Left lung (tissue), 10 donors: Measurements from ENCODE around the gene UPF1. TPM values are rescaled to one million over a fixed set of nuclear protein-coding genes. Genes with fewer than 3 reads are reported as not detected.
"Not testable (repeated sequence)": the region's sequence is repeated elsewhere in the genome, so short reads cannot be mapped to it uniquely, and the experiment has no call there.

Experiments
- ATAC-seq: fragments of 200-7000 bp; cut with Tn5 transposase; one replicate; pipeline ENCODE4 v1.9.1; 2020; ENCODE audit warnings: moderate library complexity
- DNase-seq, 4 donors: peaks; one replicate each; pipeline ENCODE4 v3.0.0-alpha.2; 2013 to 2020
- H3K27ac ChIP-seq, 2 donors: fragments of 200-600 bp; sonication (generic) in 1 of 2; one replicate each; pipeline versions ENCODE4 v1.5.0 to v1.8.0; 2020 to 2021
- H3K27me3 ChIP-seq, 2 donors: fragments of 200-600 bp; sonication (generic) in 1 of 2; one replicate each; pipeline versions ENCODE4 v1.5.0 to v1.8.0; 2020 to 2021
- H3K36me3 ChIP-seq, 2 donors: fragments of 200-600 bp; sonication (generic) in 1 of 2; one replicate each; pipeline versions ENCODE4 v1.5.0 to v1.8.0; 2020 to 2021
- H3K4me1 ChIP-seq, 2 donors: fragments of 200-600 bp; one replicate each; pipeline ENCODE4 v1.8.0; 2021
- H3K4me3 ChIP-seq, 2 donors: fragments of 200-600 bp; sonication (generic) in 1 of 2; one replicate each; pipeline versions ENCODE4 v1.5.0 to v1.8.0; 2020 to 2021; ENCODE audit warnings: mild to moderate bottlenecking in 1 of 2
- H3K9me3 ChIP-seq, 2 donors: fragments of 200-600 bp; sonication (generic) in 1 of 2; one replicate each; pipeline versions ENCODE4 v1.5.0 to v1.8.0; 2020 to 2021
- CTCF ChIP-seq, 2 donors: fragments of 200-600 bp; sonication (generic) in 1 of 2; IDR thresholded peaks; one replicate each; pipeline versions ENCODE4 v1.5.0 to v1.8.0; 2021; ENCODE audit warnings: antibody characterized with exemption in 2 of 2
- intact Hi-C, 2 donors: fragments of 100-400 bp; cut with DNase I; formaldehyde crosslinking; loops; one replicate each; pipeline versions ENCODE4 v1.11.2 to v1.14.2; 2022
- polyA plus RNA-seq, 6 donors: library from polyadenylated mRNA; unstranded; fragments of 120-200 nt; gene quantifications; one replicate each; pipeline ENCODE4 v1.2.1, GENCODE V29; 2013; ENCODE audit not compliant: insufficient read length in 6 of 6
- total RNA-seq, 2 donors: library from RNA; stranded (reverse); fragmentation: NEBNext Ultra II Directional; extraction: Animal tissue kit (Norgen Biotek cat#: 25700); gene quantifications; one replicate each; pipeline ENCODE4 v1.2.1, GENCODE V29; 2021
- donor health status: DM: no; HTN: yes; CAD: no.
- donor health status: DM: no; HTN: no; CAD: no.

The UPF1 gene
- total and polyA plus RNA-seq, 8 donors, result 49.1 to 80.9 (median 55.3) TPM

GRCh38 chr19:18913466-18913865 is 81.7 kb downstream of the UPF1 start:
- peaks cover 10 to 30% of the 10 kb centered on the region in 2 donors for H3K4me1 ChIP-seq
- no peak overlapping the region for H3K4me3 ChIP-seq
- H3K27ac ChIP-seq, result no peak overlapping the region
- intact Hi-C loops, result no loop called here
- H3K9me3 ChIP-seq, result no peaks in the 10 kb centered on the region
- no peak for DNase-seq
- no peaks in the 10 kb centered on the region for H3K27me3 ChIP-seq
- peaks cover 0 to 81% of the 10 kb centered on the region in 2 donors for H3K36me3 ChIP-seq
- no peak for TF ChIP-seq CTCF (IDR thresholded peaks at IDR 0.05)
- ATAC-seq, result no peak

GRCh38 chr19:18915639-18916038 is 83.9 kb downstream of the UPF1 start:
- H3K36me3 ChIP-seq, result peaks cover 0 to 60% of the 10 kb centered on the region in 2 donors
- H3K27ac ChIP-seq, result no peak overlapping the region
- no peaks in the 10 kb centered on the region for H3K27me3 ChIP-seq
- ATAC-seq (no peak), DNase-seq (no peak)
- peaks cover 20 to 43% of the 10 kb centered on the region in 2 donors for H3K4me1 ChIP-seq
- no peak overlapping the region for H3K4me3 ChIP-seq
- TF ChIP-seq CTCF (IDR thresholded peaks at IDR 0.05), result no peak
- no peaks in the 10 kb centered on the region for H3K9me3 ChIP-seq
- intact Hi-C loops, result no loop called here

GRCh38 chr19:18917593-18917992 is 85.8 kb downstream of the UPF1 start:
- Histone ChIP-seq H3K4me1 (peaks cover 20 to 52% of the 10 kb centered on the region in 2 donors), H3K4me3 (peak overlapping the region in 1 of 2 donors; percentile 94), H3K36me3 (peaks cover 0 to 54% of the 10 kb centered on the region in 2 donors)
- H3K27ac ChIP-seq, DNase-seq, H3K27me3 ChIP-seq, ATAC-seq, H3K9me3 ChIP-seq, intact Hi-C loops: not testable (repeated sequence)

Other genes starting within 250 kb of the UPF1 start
- 10 to 100 TPM; 51.7 to 52.1 TPM for gene REX1BD, start 243.2 kb upstream of the UPF1 start, total RNA-seq
- gene REX1BD, start 243.2 kb upstream of the UPF1 start, polyA plus RNA-seq, result 10 to 100 TPM; 20.4 to 42.9 (median 27.6) TPM
- gene CRLF1, start 225.2 kb upstream of the UPF1 start, total RNA-seq, result 10 to 100 TPM; 22.5 to 44.7 TPM
- 100 to 1,000 TPM; 210 to 328 (median 252) TPM for gene CRLF1, start 225.2 kb upstream of the UPF1 start, polyA plus RNA-seq
- gene TMEM59L, start 219.1 kb upstream of the UPF1 start, total RNA-seq, result 1 to 10 TPM; 1.6 to 4.9 TPM
- gene TMEM59L, start 219.1 kb upstream of the UPF1 start, polyA plus RNA-seq, result 10 to 100 TPM; 31.8 to 41.9 (median 34.8) TPM
- 10 to 100 TPM in 1 of 2 donors, 1 to 10 TPM in 1; 9.0 to 10.4 TPM for gene KLHL26, start 194.9 kb upstream of the UPF1 start, total RNA-seq
- 1 to 10 TPM; 4.3 to 7.1 (median 5.9) TPM for gene KLHL26, start 194.9 kb upstream of the UPF1 start, polyA plus RNA-seq
- 10 to 100 TPM; 11.3 to 13.8 TPM for gene CRTC1, start 148.3 kb upstream of the UPF1 start, total RNA-seq
- 10 to 100 TPM; 13.8 to 23.9 (median 16.5) TPM for gene CRTC1, start 148.3 kb upstream of the UPF1 start, polyA plus RNA-seq
- gene COMP, start 40.7 kb upstream of the UPF1 start, total RNA-seq, result 10 to 100 TPM in 1 of 2 donors, 1 to 10 TPM in 1; 1.9 to 47.7 TPM
- under 1 TPM in 3 of 6 donors, not detected in 3; 0.23 to 0.26 (median 0.24) TPM for gene COMP, start 40.7 kb upstream of the UPF1 start, polyA plus RNA-seq
- gene CERS1, start 64.2 kb downstream of the UPF1 start, total RNA-seq, result under 1 TPM; 0.20 to 0.24 TPM
- gene CERS1, start 64.2 kb downstream of the UPF1 start, polyA plus RNA-seq, result 1 to 10 TPM; 3.2 to 4.0 (median 3.6) TPM
- 100 to 1,000 TPM; 196 to 226 TPM for gene COPE, start 87.4 kb downstream of the UPF1 start, total RNA-seq
- gene COPE, start 87.4 kb downstream of the UPF1 start, polyA plus RNA-seq, result 100 to 1,000 TPM in 3 of 6 donors, 10 to 100 TPM in 3; 81.1 to 114 (median 98.9) TPM
- 10 to 100 TPM; 33.5 to 40.7 TPM for gene DDX49, start 87.8 kb downstream of the UPF1 start, total RNA-seq
- 10 to 100 TPM; 38.9 to 51.8 (median 45.9) TPM for gene DDX49, start 87.8 kb downstream of the UPF1 start, polyA plus RNA-seq
- gene HOMER3, start 109.3 kb downstream of the UPF1 start, total RNA-seq, result 10 to 100 TPM; 27.6 to 32.1 TPM
- gene HOMER3, start 109.3 kb downstream of the UPF1 start, polyA plus RNA-seq, result 10 to 100 TPM; 45.0 to 68.0 (median 58.0) TPM
- gene SUGP2, start 201.6 kb downstream of the UPF1 start, total RNA-seq, result 10 to 100 TPM; 64.2 to 80.3 TPM
- 100 to 1,000 TPM in 5 of 6 donors, 10 to 100 TPM in 1; 94.1 to 139 (median 108) TPM for gene SUGP2, start 201.6 kb downstream of the UPF1 start, polyA plus RNA-seq
- 10 to 100 TPM; 23.7 to 37.9 TPM for gene ARMC6, start 201.6 kb downstream of the UPF1 start, total RNA-seq
- 10 to 100 TPM; 30.6 to 36.8 (median 34.0) TPM for gene ARMC6, start 201.6 kb downstream of the UPF1 start, polyA plus RNA-seq
- gene SLC25A42, start 232.0 kb downstream of the UPF1 start, total RNA-seq, result 10 to 100 TPM in 1 of 2 donors, 1 to 10 TPM in 1; 7.6 to 12.4 TPM
- 10 to 100 TPM; 10.8 to 16.6 (median 13.5) TPM for gene SLC25A42, start 232.0 kb downstream of the UPF1 start, polyA plus RNA-seq